GF-D8 (cell line): ENCODE measurements around the gene TOPAZ1.

Experiments used
- DNase-seq: peaks from one replicate; lab custom pipeline; 2025; lab: John Stamatoyannopoulos, UW

The TOPAZ1 gene

DNA sequence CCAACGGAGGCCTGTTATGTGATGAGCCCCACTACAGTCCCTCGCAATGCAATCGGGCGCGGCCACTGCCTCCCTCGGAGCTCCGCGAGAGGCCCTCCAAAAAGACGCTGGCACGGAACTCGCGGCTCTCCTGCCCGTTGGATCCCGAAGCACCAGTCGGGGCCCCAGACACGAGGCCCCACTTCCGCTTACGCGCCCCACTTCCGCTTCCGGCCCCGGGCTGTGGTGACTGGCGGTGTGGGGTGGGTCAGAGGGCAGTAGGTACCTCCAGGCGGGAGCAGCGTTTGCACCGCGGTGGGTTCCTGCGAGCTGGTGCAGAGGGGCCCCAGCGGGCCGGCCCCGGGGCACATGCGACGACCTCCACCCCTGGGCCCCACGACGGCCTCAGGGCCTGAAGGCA lies at the start of gene TOPAZ1:
TSS of gene TOPAZ1 (plus strand) at position 181 of the 400 bp plus-strand sequence. CDS start at position 349, 168 bp downstream.
- no peak for DNase-seq

DNA sequence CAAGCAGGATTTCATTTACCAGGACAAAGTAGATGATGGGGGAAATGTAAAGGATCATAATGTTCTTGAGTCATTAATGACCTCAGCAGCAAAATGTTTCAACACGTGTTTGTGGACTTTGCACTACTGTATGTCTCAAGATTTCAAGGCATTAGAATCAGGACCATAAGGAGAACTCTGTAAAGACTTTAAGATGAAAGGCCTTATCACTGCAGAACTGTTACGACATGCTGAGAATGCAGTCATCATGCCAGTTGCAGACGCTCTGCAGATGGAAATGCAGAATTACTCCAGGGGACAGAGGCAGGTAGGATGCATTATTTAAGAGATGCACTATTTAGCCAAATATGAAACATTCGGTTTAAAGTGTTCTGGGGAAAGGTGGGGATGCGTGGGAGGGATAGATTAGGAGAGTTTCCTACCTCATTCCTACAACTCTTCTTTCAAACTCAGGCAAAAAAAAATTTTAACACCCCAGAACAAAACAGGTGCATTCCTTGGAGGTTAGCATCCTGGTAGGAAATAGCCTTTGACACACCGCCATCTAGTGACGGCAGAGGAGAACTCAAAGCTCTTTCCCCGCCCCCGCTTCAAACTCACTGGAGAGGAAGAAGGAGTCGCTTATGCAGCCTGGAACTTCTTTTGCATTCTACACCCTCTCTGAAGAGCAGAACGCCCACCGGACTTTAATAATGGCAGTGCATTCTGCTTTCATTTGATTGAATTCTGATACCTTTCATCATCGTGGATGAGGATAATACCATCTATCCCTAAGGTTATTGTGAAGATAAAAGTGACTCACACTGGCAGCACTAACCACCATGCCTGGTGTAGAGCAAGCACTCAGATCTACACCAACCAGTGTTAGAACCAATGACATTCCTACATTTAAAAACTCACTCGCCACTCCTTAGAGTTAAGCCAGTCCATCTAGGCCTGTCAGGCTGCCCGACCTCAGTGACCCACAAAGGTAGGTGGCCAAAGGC lies 43.1 kb upstream of the TOPAZ1 start:
- peak; percentile 16 for DNase-seq

DNA sequence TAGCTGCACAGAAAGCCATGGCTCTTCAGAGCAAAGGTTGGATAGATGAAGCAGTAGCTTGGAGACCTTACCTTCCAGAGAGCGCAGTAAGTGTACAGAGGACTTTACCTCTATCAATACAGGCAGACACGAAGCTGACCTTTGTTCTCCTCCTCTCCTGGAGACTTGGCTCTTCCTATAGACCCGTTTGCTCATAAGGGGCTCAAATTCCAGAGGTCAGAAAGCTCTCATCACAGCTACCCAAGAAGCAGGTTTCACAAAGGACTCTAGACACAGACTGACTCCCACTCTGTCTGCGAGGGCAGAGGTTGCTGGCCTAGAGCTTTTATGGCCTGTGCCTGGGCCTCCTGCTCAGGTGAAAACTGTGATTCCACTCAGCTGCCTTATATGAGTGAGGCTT lies 35.4 kb upstream of the TOPAZ1 start:
- DNase-seq: no peak

DNA sequence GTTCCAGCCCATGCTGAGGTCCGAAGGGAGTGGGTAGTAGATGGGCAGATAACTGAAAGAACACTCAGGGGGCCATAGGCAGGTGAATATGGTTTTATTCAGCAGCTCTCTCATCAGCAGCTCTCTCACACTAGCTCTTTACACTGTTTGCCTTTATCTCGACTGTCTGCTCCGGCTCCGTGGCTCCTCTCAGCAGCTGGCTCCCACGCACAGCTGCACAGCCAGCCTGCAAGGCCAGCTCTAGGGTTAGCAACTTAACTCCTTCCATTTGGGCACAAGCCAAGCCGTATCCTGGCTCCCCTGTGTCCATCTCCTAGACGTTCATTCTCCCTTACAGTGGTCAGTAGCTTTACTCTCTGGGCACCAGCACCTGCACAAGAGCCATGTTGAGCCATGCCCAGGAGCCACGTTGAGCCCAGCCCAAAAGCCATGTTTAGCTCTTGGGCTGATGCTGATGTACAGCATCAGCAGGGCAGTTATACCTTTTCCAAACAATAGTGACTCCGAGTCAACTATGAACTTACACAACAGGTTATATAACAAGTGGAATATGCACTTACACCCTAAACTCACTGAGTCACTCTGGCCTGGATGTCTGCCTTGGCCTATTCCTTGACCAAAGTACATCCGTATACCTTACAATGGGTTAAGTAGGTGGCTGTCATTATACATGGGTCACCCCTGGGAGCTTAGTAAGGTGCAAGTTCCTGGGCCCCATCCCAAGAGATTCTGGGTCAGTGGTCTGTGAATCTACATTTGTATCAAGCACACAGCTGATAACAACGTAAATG lies 34.6 kb upstream of the TOPAZ1 start:
- DNase-seq: no peak

DNA sequence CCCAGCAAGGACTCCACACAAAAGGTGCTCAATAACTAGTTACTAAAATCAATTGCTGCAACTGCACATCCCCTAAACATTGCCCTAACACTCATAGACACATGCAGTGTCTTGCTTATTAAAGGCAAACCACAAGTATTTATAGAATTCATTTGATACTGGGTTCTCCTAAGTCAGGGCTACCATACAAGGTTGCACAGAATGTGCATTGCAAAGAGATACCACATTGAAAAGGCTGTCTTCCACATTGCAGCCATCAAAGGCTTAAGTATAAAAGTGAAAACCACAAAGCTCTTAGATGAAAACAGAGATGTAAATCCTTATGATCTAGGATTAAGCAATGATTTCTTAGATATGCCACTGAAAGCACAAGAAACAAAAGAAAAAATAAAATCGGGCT lies 33.6 kb upstream of the TOPAZ1 start:
- DNase-seq: no peak

DNA sequence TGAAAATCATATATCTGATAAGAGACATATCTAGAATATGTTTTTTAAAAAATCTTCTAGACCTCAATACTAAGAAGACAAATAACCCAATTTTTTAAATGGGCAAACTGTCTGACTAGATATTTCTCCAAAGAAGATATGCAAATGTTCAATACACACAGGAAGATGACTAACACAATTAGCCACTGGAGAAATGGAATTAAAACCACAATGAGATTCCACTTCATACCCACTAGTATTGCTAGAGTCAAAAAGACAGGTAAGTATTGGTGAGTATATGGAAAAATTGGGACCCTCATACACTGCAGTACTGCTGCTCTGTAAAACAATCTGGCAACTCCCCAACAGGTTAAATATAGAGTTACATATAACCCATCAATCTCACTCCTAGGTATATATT lies 33.1 kb upstream of the TOPAZ1 start:
- DNase-seq: no peak

DNA sequence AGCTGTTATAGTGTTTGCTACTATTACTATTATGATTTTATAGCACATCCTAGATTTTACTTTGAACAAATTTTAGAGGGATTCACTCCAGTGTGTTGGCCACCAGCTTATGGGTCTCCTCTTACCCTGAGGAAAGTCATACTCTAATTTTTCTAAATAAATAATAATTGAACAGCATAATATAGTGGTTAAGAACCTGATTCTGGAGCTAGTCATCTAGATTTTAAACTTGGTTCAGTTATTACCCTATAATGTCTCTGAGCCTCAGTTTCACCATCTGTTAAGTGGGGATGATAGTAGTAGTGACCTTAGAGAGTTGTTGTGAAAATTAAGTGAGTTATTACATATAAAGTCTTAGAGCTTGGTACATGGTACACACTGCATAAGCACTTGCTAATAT lies 30.7 kb upstream of the TOPAZ1 start:
- DNase-seq: no peak

DNA sequence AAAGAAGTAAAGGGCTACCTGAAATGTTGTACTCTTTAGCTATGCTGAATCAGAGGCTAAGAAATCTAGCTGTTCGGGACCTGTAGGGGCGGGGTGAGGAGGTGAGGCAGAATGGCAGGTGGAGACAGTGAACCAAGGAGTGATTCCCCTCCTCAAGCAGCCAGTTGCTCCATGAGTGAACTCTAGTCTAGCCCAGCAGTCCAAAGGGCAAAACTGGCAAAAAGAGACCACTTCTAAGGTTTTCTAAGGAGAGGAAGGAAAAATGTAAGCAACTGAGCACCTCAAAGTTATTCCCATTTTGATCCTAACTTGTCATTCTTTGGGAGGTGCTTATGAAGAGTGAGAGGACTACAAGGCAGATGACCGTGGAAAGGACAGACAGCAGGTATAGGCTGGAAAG lies 19.3 kb upstream of the TOPAZ1 start:
- DNase-seq: no peak

DNA sequence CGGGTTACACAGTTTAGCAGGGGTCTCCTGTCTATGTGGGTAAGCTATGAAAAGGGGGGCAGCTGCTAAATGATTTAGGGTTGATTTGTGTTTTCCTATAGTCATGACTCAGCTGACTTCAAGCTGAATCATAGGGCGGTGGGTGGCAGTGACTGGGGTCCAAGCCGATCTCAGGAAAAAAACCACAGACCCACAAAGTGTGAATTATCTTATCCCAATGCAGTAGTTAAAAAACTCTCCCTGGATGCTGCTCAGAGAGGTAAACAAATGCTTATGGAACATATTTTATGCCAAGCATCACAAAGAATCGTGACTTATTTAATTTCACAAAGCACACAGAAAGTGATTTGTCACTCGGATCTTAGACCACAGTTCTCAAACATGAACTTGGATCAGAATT lies 18.4 kb upstream of the TOPAZ1 start:
- no peak for DNase-seq

DNA sequence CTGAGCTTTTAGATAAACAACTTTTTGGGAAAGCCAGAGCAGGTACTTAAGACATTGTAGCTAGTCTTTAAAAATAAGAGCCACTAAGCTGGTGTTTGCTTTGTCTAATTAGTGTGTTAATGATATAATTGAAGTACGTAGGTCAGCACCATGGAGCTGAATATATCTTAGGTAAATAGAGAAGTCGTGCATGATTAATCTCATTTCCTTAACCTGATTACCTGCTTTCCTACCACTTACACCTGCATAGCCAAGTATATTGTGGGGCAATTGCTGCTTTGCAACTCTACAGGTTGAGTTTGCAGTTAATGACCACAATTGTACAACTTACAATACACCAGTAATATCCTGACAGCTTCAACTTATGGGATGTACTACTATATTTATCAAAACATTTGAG lies 17.6 kb upstream of the TOPAZ1 start:
- no peak for DNase-seq

DNA sequence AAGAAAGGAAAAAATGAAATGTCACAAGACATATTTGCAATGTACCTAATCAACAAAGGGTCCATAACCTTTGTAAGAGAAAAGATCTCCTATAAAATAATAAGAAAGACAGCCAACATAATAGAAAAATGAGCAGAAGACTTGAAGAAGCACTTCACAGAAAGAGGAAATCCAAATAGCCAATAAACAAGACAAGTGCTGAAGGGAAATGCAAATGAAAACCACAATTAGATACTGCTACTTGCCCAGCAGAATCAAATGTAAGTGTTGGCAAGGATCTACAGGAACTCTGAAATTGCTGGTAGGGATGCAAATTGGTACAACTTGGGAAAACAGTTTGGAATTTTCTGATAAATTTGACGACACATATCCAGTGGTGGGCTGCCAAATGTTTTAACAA lies 15.1 kb upstream of the TOPAZ1 start:
- no peak for DNase-seq

DNA sequence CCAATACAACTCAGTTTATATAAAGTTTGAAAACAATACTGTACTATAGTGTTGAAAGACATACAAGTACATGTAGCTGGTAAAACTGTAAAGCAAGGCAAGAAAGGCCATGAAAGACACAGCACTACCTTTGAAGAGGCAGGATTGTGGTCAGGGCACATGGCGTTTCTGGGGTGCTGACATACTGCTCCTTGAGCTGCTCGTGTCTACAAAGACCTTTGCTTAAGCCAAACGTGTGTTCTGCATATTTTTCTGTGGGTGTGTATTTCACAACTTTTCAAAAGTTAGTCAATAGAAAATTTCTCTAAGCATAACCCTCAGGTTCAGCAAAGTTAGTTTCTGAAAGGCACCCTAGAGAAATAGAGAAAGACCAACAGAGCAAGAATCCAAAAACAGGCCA lies 14.1 kb upstream of the TOPAZ1 start:
- no peak for DNase-seq

DNA sequence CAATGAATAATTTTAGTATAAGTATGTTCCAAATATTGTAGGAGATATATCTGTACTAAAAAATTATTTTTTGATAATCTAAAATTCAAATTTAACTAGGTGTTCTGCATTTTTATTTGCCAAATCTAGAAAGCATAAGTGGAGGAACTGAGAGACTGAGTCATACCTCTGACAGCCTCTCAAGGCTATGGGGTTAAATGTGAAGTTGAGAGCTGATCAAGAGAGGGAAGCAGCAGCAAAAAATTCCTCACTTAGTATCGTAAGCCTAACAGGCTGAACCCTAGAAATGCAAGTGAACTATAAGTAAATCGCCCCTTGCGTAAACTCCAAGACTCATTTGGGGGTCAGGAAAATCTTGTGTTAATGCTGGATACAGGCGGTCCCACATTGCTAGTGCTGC lies 12.8 kb upstream of the TOPAZ1 start:
- no peak for DNase-seq

DNA sequence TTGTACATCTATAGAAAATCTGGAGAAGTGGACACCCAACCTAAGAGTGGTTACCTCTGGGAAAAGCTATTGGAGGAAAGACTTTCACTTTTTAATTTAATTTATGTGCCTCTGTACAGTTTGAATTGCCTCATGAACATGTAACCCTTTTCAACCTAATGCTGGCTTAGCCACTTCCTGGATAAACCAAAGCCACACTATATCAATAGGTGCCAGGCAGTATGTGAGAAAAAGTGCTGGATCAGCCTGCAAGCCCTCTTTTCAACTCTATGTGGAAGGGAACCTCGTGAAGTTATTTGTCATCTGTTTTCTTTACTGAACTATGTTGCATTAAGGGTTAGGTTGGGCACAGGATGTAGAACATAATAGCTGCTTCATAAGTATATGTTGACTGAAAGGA lies 9.3 kb upstream of the TOPAZ1 start:
- DNase-seq: no peak

DNA sequence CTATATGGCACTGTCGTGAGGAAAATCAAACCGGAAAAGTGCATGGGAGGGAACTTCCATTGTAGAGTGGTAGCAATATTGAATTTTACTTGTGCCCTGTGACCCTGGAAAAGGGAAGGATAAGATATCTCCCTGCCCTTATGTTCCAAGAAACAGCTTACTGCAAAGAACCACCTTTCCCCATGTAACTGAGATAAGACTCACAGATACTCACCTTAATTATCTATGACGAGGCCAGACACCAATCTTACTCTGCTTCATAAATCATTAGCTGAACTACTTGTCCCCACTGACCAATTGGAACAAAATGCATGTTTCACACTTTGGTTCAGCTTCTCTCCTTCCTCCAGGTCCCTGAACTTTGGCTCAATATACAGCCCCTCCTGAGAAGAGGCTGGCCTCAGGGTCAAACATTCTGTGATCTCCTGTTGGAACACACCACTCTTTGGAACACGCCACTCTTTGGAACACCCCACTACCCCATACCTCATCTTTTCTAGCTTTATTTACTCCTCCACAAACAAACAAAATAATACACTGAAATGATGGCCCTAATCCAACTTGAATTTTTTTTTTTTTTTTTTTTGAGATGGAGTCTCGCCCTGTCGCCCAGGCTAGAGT lies 6.9 kb upstream of the TOPAZ1 start:
- DNase-seq: no peak

DNA sequence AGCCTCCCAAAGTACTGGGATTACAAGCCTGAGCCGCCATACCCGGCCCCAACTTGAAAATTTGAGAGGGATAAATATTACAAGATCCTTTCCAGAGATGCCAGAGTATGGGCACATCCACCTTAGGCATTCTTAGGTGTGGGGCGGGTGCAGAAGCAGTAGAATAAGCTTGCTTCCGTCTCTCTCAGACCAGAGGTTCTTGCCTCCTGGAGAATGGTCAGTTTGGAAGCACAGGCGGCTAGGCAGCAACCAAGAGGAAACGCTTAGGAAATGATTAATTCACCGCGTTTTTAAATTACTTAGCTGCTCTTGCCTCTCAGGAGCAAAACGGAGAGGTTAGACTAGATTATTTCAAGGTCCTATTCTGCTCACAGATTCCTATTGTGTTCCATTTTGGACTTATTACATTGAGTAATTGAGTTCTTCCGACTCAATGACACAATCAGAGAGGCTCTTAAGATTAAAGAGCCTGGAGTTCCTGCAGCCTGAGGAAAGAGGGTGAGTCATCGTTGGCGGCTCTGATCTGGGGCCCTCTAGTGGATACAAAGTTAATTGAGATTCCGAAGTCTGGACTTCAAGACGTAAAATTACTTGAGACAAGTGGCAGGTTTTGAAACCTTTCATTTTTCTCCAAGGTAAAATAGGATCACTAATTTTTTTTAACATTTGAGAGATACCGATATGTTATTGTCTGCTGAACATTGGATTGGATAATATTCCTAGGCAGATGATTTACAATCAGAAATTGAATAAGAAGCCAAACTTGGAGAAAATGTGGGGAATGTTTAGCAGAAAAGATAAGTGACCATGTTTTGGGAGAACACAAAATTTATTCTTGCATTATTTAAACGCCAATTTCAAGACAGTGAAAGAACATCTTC lies 5.8 kb upstream of the TOPAZ1 start:
- DNase-seq: peak; percentile 47

DNA sequence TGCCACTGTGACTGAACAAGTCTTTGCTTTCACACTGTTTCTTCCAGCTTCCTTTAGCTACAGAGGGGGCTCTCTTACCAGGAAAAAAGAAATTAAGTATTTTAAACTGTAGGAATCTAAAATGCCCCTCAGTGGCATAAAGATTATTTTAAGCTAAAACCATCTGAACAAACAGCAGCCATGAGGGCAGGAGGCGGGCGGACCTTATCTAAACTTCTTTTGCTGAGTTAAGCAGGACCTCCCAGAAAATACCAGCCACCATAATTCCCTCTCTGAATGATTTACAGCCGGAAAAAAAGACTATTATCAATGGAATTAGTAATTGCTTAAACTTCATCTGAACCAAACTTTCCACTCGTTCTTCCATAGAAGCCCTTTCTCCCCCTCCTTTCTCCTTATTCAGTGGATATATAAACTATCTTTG lies 5.2 kb upstream of the TOPAZ1 start:
- no peak for DNase-seq

DNA sequence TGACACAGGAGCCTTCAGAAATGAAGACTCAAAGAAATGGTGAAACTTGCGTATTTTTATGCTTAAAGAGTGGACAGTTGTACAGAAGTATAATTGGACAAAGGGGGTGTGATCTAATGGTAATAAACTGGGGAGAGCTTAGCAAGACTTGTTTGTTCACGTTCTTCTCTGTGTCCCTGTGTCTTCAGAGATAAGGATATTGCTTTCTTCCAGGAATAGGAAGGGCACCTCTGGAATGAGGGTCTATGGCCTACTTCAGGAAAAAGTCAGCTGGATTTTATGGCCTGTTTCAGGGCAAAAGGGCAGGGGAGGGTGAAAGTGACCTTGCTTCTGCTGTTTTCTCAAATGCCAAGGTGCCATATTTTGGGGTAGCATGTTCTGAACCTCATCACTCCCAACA lies 4.5 kb upstream of the TOPAZ1 start:
- DNase-seq: no peak

DNA sequence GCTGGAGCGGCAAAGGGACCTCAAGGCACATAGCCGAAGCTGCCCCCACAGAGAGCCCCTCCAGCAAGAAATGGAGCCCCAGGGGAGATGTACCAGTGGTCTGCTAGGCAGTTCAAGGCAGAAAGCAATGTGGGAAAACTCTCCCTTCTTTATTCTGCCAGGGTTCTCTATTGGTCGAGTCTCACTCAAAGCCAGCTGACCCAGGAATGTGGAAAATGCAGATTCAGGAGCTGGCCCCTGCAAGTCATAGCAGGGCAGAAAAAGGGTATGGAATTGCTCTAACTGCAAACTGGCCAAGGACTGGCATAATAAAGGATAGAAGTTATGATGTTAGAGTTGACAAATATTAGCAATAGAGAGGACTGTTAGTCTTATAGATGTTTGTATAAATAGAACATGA lies 4.0 kb upstream of the TOPAZ1 start:
- DNase-seq: no peak

DNA sequence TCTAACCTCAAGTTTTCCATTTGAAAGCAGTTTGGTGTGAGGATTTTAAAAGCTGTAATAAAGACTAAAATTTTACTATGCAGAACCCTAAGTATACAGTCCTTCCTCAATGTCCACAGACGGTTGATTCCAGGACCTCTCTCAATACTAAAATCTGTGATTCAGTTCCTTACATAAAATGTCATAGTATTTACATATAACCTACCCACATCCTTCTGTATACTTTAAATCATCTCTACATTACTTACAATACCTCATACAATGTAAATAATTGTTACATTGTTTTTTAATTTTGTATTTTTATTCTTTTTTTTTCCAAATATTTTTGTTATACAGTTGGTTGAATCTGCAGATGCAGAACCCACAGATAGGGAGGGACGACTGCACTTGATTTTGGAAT lies 2.8 kb upstream of the TOPAZ1 start:
- no peak for DNase-seq

DNA sequence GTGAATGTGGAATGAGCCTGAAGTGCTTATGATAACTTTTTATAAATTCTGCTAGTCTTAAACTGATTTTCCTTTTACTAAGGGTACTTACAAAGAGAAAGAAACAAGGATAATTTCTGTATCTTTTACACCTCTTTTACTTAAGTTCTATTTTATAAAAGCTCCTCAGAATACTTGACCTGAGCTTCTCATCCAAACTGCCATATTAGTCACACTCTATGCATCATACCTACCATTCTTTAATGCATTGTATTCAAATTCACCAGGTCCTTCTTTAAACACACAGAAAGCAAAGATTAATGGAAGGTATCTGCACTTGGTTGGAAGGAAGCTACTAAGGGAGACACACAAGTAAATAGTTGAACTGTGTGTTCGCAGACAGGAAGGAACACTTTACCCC lies 1.6 kb upstream of the TOPAZ1 start:
- no peak for DNase-seq

DNA sequence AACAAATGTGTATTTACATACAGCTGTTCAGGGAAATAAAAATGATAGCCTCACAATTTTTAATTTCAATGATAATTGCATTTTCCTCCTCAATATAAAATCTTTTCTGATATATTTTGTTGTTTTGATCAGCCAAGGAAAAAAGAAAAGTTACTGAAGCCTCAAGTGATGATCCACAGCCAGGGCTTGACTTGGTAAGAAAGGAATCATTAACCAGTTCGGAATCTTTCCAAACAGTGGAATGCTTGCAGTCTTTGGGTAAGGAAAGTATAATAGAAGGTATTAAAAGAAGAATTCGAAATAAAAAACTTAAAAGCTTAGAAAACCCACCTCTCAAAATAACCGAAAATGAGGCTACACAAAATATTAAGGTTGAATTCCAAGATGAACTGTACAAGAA lies 1.0 kb downstream of the TOPAZ1 start:
- no peak for DNase-seq
